H1 (cell line): ENCODE results near the gene FPR3. TPM values are rescaled to one million over a fixed set of nuclear protein-coding genes. Genes with fewer than 3 reads are reported as not detected.

Experiments used
- CTCF ChIA-PET: fragments of 300-600 bp; sonication (Branson Sonifier 250); formaldehyde crosslinking; loops from one replicate; lab custom pipeline; 2021; ENCODE audit not compliant: partially characterized antibody; lab: Charles Lee
- POLR2A ChIA-PET: fragments of 300-600 bp; sonication (Branson Sonifier 250); formaldehyde crosslinking; loops from one replicate; lab custom pipeline; 2021; ENCODE audit warnings: inconsistent platforms; ENCODE audit not compliant: partially characterized antibody; lab: Charles Lee
- DNase-seq, 2 experiments: peaks; one replicate each; pipeline versions ENCODE4 v3.0.0 to v3.0.0-alpha.2; 2010 to 2022; ENCODE audit warnings: low spot score in 2 of 2, low read depth in 1 of 2, mixed read lengths in 1 of 2
- FAIRE-seq: peaks from 2 replicates; lab custom pipeline; 2011; peaks lifted over from hg19 to GRCh38; lab: Jason Lieb, UNC
- H2AFZ ChIP-seq: 2 replicates; pipeline ENCODE4 v1.8.1; 2012; ENCODE audit warnings: low read length, inconsistent platforms
- H2AK5ac ChIP-seq: 2 replicates; pipeline ENCODE4 v1.6.1; 2013; ENCODE audit warnings: low read depth, low read length
- H2BK120ac ChIP-seq: replicated peaks from 2 replicates; pipeline ENCODE3; 2013; ENCODE audit warnings: low read depth, low read length, inconsistent platforms
- H2BK12ac ChIP-seq: 2 replicates; pipeline ENCODE4 v1.6.1; 2013; ENCODE audit warnings: low read depth, low read length
- H2BK15ac ChIP-seq: 2 replicates; pipeline ENCODE4 v1.6.1; 2013; ENCODE audit warnings: low read length
- H2BK20ac ChIP-seq: 2 replicates; pipeline ENCODE4 v1.6.1; 2013; ENCODE audit warnings: low read length
- H2BK5ac ChIP-seq: 2 replicates; pipeline ENCODE4 v1.6.1; 2013; ENCODE audit warnings: low read depth, low read length
- H3K14ac ChIP-seq: 2 replicates; pipeline ENCODE4 v1.6.1; 2013; ENCODE audit warnings: inconsistent platforms; ENCODE audit not compliant: insufficient read length
- H3K18ac ChIP-seq: 2 replicates; pipeline ENCODE4 v1.6.1; 2013; ENCODE audit warnings: low read length; ENCODE audit errors: extremely low read depth
- H3K23ac ChIP-seq: 2 replicates; pipeline ENCODE4 v1.6.1; 2013; ENCODE audit warnings: inconsistent platforms; ENCODE audit not compliant: insufficient read length
- H3K23me2 ChIP-seq: 2 replicates; pipeline ENCODE4 v1.6.1; 2013; ENCODE audit warnings: low read depth, low read length
- H3K27ac ChIP-seq: 2 replicates; pipeline ENCODE4 v1.6.1; 2011; ENCODE audit warnings: low read depth, low read length, inconsistent platforms
- H3K27me3 ChIP-seq, 4 experiments: replicated peaks in 1 of 4; 1 replicate in 1 of 4; 2 replicates in 3 of 4; pipeline versions ENCODE4 v1.6.1 to v1.8.1; 2011 to 2013; ENCODE audit warnings: low read length in 3 of 4, mild to moderate bottlenecking in 3 of 4, inconsistent platforms in 2 of 4, mixed read lengths in 2 of 4, moderate library complexity in 1 of 4; ENCODE audit not compliant: control insufficient read depth in 3 of 4, insufficient read depth in 3 of 4; ENCODE audit errors: extremely low read depth in 1 of 4
- H3K36me3 ChIP-seq, 4 experiments: 2 replicates each; pipeline versions ENCODE4 v1.6.1 to v1.8.1; 2011 to 2013; ENCODE audit warnings: mild to moderate bottlenecking in 4 of 4, low read length in 3 of 4, moderate library complexity in 2 of 4, control low read depth in 1 of 4, inconsistent platforms in 1 of 4; ENCODE audit not compliant: insufficient read depth in 4 of 4, control insufficient read depth in 2 of 4
- H3K4ac ChIP-seq: replicated peaks from 2 replicates; pipeline ENCODE3; 2013; ENCODE audit warnings: low read length, low read depth, mixed read lengths, inconsistent platforms; ENCODE audit not compliant: insufficient read length
- H3K4me1 ChIP-seq, 4 experiments: replicated peaks in 1 of 4; 1 replicate in 1 of 4; 2 replicates in 3 of 4; pipeline versions ENCODE4 v1.6.1 to v1.8.1; 2011 to 2013; ENCODE audit warnings: low read length in 3 of 4, inconsistent platforms in 2 of 4, mixed read lengths in 1 of 4; ENCODE audit not compliant: insufficient read depth in 4 of 4, control insufficient read depth in 3 of 4
- H3K4me2 ChIP-seq, 2 experiments: 2 replicates each; pipeline versions ENCODE4 v1.6.1 to v1.8.1; 2011 to 2013; ENCODE audit warnings: low read depth in 2 of 2, low read length in 2 of 2, control low read depth in 1 of 2, inconsistent platforms in 1 of 2, mild to moderate bottlenecking in 1 of 2; ENCODE audit not compliant: insufficient read depth in 1 of 2
- H3K4me3 ChIP-seq, 4 experiments: fragments of 200-600, 300-600 bp in 1 of 4; sonication (generic), shearing (Covaris generic), sonication (Bioruptor Twin) in 1 of 4; 2 replicates each; pipeline versions ENCODE4 v1.5.1 to v1.8.1; 2011 to 2016; ENCODE audit warnings: low read length in 4 of 4, low read depth in 3 of 4, control low read depth in 2 of 4, inconsistent platforms in 2 of 4, mild to moderate bottlenecking in 2 of 4, mixed read lengths in 1 of 4, moderate library complexity in 1 of 4; ENCODE audit not compliant: insufficient read depth in 2 of 4; ENCODE audit errors: extremely low read depth in 1 of 4
- H3K56ac ChIP-seq: replicated peaks from 2 replicates; pipeline ENCODE3; 2013; ENCODE audit warnings: low read depth, mild to moderate bottlenecking, mixed read lengths, low read length, inconsistent platforms; ENCODE audit not compliant: insufficient read length
- H3K79me1 ChIP-seq: 2 replicates; pipeline ENCODE4 v1.6.1; 2013; ENCODE audit warnings: low read depth, low read length, control low read depth
- H3K79me2 ChIP-seq, 2 experiments: 2 replicates each; pipeline versions ENCODE4 v1.6.1 to v1.8.1; 2012 to 2013; ENCODE audit warnings: low read length in 2 of 2, mild to moderate bottlenecking in 2 of 2, inconsistent platforms in 1 of 2; ENCODE audit not compliant: insufficient read depth in 2 of 2, control insufficient read depth in 1 of 2
- H3K9ac ChIP-seq, 4 experiments: replicated peaks in 1 of 4; 1 replicate in 1 of 4; 2 replicates in 3 of 4; pipeline versions ENCODE4 v1.6.1 to v1.8.1; 2011 to 2013; ENCODE audit warnings: low read depth in 3 of 4, low read length in 3 of 4, control low read depth in 2 of 4, mild to moderate bottlenecking in 2 of 4, moderate library complexity in 2 of 4, inconsistent platforms in 1 of 4; ENCODE audit errors: extremely low read depth in 1 of 4
- H3K9me3 ChIP-seq, 2 experiments: 2 replicates each; pipeline versions ENCODE4 v1.6.1 to v1.8.1; 2012 to 2013; ENCODE audit warnings: mild to moderate bottlenecking in 2 of 2, moderate library complexity in 2 of 2, control low read depth in 1 of 2, inconsistent platforms in 1 of 2, low read depth in 1 of 2, low read length in 1 of 2, mixed read lengths in 1 of 2; ENCODE audit not compliant: insufficient read depth in 2 of 2
- H4K20me1 ChIP-seq, 2 experiments: replicated peaks in 1 of 2; 2 replicates each; pipeline versions ENCODE3 to v1.8.1; 2011 to 2013; ENCODE audit warnings: inconsistent platforms in 2 of 2, low read length in 2 of 2, mild to moderate bottlenecking in 1 of 2; ENCODE audit not compliant: insufficient read depth in 2 of 2, control insufficient read depth in 1 of 2
- H4K5ac ChIP-seq: 2 replicates; pipeline ENCODE4 v1.6.1; 2013; ENCODE audit warnings: low read length, low read depth, mixed read lengths, inconsistent platforms; ENCODE audit not compliant: insufficient read length
- H4K8ac ChIP-seq: 2 replicates; pipeline ENCODE4 v1.8.0; 2013; ENCODE audit warnings: mild to moderate bottlenecking, moderate library complexity, low read length, inconsistent platforms; ENCODE audit not compliant: insufficient read depth; ENCODE audit errors: extremely low read depth
- H4K91ac ChIP-seq: replicated peaks from 2 replicates; pipeline ENCODE3; 2013; ENCODE audit warnings: low read length, mixed read lengths, inconsistent platforms; ENCODE audit not compliant: insufficient read length
- ASH2L ChIP-seq: fragments of 200-600, 300-600 bp; sonication (generic); IDR thresholded peaks from one replicate; pipeline ENCODE4 v1.7.1; 2017; ENCODE audit warnings: low read length
- CEBPB ChIP-seq: IDR thresholded peaks from 2 replicates; pipeline ENCODE4 v1.6.1; 2012; ENCODE audit warnings: low read depth, low read length
- CHD1 ChIP-seq: IDR thresholded peaks from 2 replicates; pipeline ENCODE4 v1.6.1; 2012; ENCODE audit warnings: low read depth, low read length, improper control_type of control experiment
- CHD2 ChIP-seq: IDR thresholded peaks from 2 replicates; pipeline ENCODE4 v1.6.1; 2012; ENCODE audit warnings: low read length, improper control_type of control experiment
- GTF2F1 ChIP-seq: IDR thresholded peaks from 2 replicates; pipeline ENCODE4 v1.6.1; 2012; ENCODE audit warnings: low read depth, low read length, improper control_type of control experiment, borderline replicate concordance
- RFX5 ChIP-seq: IDR thresholded peaks from 2 replicates; pipeline ENCODE4 v1.6.1; 2011; ENCODE audit warnings: low read depth, low read length, improper control_type of control experiment, borderline replicate concordance
- SRF ChIP-seq: IDR thresholded peaks from 2 replicates; pipeline ENCODE4 v1.6.1; 2011; ENCODE audit warnings: mild to moderate bottlenecking, low read depth, low read length, moderate library complexity
- WGBS, 2 experiments: shearing (Covaris generic) in 1 of 2; methylation state at CpG; one replicate each; pipeline versions ENCODE4 v1.1.6 to v1.1.7; 2013 to 2015; ENCODE audit warnings: low lambda C conversion rate in 2 of 2, mixed read lengths in 2 of 2, inconsistent platforms in 1 of 2, low coverage in 1 of 2, missing lambda C conversion rate in 1 of 2; ENCODE audit not compliant: insufficient replicate concordance in 2 of 2, insufficient coverage in 1 of 2, insufficient read length in 1 of 2; ENCODE audit errors: extremely low coverage in 1 of 2, missing lambda C conversion rate in 1 of 2; 5-methylcytosine and 5-hydroxymethylcytosine counted together
- polyA plus RNA-seq, 7 experiments: library from polyadenylated mRNA; depleted of rRNA in 3 of 7; stranded (reverse) in 5 of 7; unstranded in 2 of 7; fragments of >200 nt in 5 of 7; fragments of 200-250 nt in 2 of 7; gene quantifications; 1 replicate in 5 of 7; 2 replicates in 1 of 7; 4 replicates in 1 of 7; pipeline versions ENCODE4 v1.2.1 to v1.2.3, GENCODE V29; 2011 to 2013; ENCODE audit warnings: missing spikeins in 2 of 7, mixed read lengths in 2 of 7
- total RNA-seq: library from RNA; stranded (reverse); fragmentation: NEBNext Ultra II Directional; extraction: Animal tissue kit (Norgen Biotek cat#: 25700); gene quantifications from 2 replicates; pipeline ENCODE4 v1.2.1, GENCODE V29; 2021
- TF ChIP-seq, protein P1 (sequence below): IDR thresholded peaks from 2 replicates; pipeline ENCODE4 v1.6.1; 2011; ENCODE audit warnings: low read length, improper control_type of control experiment
- TF ChIP-seq, protein P2 (sequence below): IDR thresholded peaks from 2 replicates; pipeline ENCODE4 v1.6.1; 2012; ENCODE audit warnings: inconsistent platforms
- TF ChIP-seq, protein P3 (sequence below), 3 experiments: IDR thresholded peaks; 1 replicate in 2 of 3; 2 replicates in 1 of 3; pipeline versions ENCODE4 v1.5.1 to v1.6.1; 2011; ENCODE audit warnings: low read length in 3 of 3, mild to moderate bottlenecking in 3 of 3, inconsistent platforms in 2 of 3, low read depth in 1 of 3, moderate library complexity in 1 of 3; ENCODE audit not compliant: insufficient read depth in 1 of 3; ENCODE audit errors: control extremely low read depth in 1 of 3

FPR3 gene
- total and polyA plus RNA-seq, 2 of the 8 experiments (the other 6 are each of a cell fraction or from before 2014, with no cell fraction given), result not detected

DNA sequence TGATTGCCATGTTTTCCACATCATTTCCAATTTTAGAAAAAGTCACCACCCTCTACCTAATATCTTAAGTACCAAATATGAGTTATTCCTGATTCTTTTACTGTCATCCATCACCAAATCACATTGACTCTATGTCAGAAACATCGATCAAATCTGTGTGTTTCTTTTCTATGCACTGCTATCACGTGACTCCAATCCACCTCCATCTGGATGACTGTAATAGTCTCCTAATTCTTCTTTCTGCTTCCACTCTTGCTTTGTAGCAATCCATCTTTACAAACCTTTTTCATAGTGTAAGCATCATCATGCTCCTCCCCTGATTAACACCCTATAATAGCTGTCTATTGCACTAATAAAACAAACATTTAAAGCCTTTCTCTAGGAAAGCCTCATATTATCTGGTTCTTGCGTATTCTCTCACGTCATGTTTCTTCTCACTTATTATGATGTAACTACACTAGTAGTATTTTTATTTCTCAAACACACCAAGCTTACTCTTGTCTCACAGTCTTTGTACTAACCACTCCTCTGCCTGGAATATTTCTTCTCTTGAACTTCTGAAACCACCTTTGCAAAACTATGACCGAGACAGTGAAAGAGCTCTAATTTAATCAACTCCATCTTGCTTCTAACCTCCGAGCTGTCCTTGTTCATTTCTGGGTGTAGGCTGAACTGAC, 10.7 kb upstream of the FPR3 start:
- ChIA-PET POLR2A (no interaction called here), CTCF (interaction anchor here (0.6 to 1.6 kb wide), 4 partner anchors 123 to 362 kb away, joined by 3 to 4 read pairs (median 3); no protein-coding TSS in a partner anchor)
- Histone ChIP-seq H3K27ac (no peak overlapping the region), H4K5ac (no peak overlapping the region), H3K4me1 (no peaks in the 10 kb centered on the region), H2BK15ac (no peak overlapping the region), H3K14ac (no peak overlapping the region), H2AK5ac (no peak overlapping the region), H3K79me1 (no peaks in the 10 kb centered on the region), H3K79me2 (no peaks in the 10 kb centered on the region), H2AFZ (no peak overlapping the region), H3K4me3 (no peak overlapping the region), H2BK120ac (no peak overlapping the region), H3K27me3 (no peaks in the 10 kb centered on the region; a peak in 1 of 7 replicates), H3K4ac (no peak overlapping the region), H4K91ac (no peak overlapping the region), H3K36me3 (no peaks in the 10 kb centered on the region), H2BK20ac (no peak overlapping the region), H2BK5ac (no peak overlapping the region), H3K9ac (no peak overlapping the region), H3K23me2 (no peaks in the 10 kb centered on the region; the same call in 1 of the 2 replicates), H3K9me3 (peaks cover 3 to 8% of the 10 kb centered on the region in 2 experiments; a peak in 3 of 4 replicates), H3K56ac (no peak overlapping the region), H3K4me2 (no peak overlapping the region), H2BK12ac (no peak overlapping the region), H4K20me1 (no peaks in the 10 kb centered on the region), H3K18ac (no peak overlapping the region), H4K8ac (no peak overlapping the region), H3K23ac (no peak overlapping the region)
- FAIRE-seq (no peak), DNase-seq (no peak)
- WGBS, 2 experiments, result 68% methylated on average over 6 of the region's 6 CpGs; no CpG with 5 or more reads in 1 of the 2 experiments
- TF ChIP-seq CHD2 (no peak), ASH2L (no peak), SRF (no peak), RFX5 (no peak), CHD1 (no peak), GTF2F1 (no peak), CEBPB (no peak)
- TF ChIP-seq, protein P1, sequence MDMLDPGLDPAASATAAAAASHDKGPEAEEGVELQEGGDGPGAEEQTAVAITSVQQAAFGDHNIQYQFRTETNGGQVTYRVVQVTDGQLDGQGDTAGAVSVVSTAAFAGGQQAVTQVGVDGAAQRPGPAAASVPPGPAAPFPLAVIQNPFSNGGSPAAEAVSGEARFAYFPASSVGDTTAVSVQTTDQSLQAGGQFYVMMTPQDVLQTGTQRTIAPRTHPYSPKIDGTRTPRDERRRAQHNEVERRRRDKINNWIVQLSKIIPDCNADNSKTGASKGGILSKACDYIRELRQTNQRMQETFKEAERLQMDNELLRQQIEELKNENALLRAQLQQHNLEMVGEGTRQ, result no peak
- TF ChIP-seq, protein P2, sequence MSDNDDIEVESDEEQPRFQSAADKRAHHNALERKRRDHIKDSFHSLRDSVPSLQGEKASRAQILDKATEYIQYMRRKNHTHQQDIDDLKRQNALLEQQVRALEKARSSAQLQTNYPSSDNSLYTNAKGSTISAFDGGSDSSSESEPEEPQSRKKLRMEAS, result no peak
- TF ChIP-seq, protein P3, sequence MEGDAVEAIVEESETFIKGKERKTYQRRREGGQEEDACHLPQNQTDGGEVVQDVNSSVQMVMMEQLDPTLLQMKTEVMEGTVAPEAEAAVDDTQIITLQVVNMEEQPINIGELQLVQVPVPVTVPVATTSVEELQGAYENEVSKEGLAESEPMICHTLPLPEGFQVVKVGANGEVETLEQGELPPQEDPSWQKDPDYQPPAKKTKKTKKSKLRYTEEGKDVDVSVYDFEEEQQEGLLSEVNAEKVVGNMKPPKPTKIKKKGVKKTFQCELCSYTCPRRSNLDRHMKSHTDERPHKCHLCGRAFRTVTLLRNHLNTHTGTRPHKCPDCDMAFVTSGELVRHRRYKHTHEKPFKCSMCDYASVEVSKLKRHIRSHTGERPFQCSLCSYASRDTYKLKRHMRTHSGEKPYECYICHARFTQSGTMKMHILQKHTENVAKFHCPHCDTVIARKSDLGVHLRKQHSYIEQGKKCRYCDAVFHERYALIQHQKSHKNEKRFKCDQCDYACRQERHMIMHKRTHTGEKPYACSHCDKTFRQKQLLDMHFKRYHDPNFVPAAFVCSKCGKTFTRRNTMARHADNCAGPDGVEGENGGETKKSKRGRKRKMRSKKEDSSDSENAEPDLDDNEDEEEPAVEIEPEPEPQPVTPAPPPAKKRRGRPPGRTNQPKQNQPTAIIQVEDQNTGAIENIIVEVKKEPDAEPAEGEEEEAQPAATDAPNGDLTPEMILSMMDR (IDR thresholded peaks at IDR 0.05; ENCODE audit: control extremely low read depth in 1 of 3, insufficient read depth in 1 of 3, low read depth in 1 of 3, low read length in 3 of 3), result no peak
